Measurements from ENCODE around the gene SSTR5. TPM values are rescaled to one million over a fixed set of nuclear protein-coding genes. Genes with fewer than 3 reads are reported as not detected.

The SSTR5 gene
- total and polyA plus RNA-seq, 4 donors = 0.23 TPM; not detected in 3

DNA sequence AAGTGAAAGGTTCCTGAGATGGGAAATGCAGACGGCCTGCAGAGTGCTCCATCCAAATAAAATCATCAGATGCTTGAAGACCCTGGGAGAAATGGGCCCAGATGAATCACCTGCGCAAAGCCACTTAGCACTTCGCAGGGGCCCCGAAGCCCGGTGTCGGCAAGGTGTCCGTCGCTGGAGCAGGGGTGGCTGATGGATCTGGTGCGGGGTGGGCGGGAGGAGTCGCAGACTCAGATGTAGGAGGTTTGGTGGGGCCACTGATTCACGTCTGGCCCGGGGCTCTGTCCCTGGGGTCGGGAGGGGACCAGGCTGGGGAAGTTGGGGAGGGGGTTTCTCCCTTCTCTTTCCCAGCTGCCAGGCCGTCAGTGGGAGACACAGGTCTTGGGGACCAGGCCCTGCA is 21.6 kb upstream of the SSTR5 start:
- DNase-seq = no peak
- 70 to 82% methylated on average over 15 of the region's 15 CpGs for WGBS, 2 donors

DNA sequence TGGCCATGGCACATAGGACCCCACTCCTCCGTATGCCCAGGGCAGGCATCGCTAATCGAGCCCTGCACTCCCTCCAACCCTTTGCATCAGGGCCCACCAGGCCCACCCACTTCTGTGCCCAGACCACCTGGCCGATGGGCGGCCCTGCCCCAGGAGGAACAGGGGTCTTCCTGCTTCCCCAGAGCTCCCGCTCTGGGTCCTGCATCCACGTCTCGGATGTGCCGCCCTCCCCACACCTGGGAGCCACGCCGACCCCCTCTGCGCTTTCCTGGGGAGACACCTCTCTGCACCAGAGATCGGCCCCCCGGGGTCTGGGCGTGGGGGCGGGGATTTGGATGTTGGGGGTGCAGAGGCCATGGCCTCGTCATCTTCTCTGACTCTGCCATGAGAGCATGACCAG is 21.1 kb upstream of the SSTR5 start:
- no peak overlapping the region for H3K27ac ChIP-seq (ENCODE audit: low read depth in 1 of 2, low read length in 1 of 2)
- H3K9me3 ChIP-seq (ENCODE audit: control insufficient read depth in 4 of 4, insufficient read depth in 3 of 4, low read length in 3 of 4) = peaks cover 0 to 8% (median 1%) of the 10 kb centered on the region in 4 donors
- TF ChIP-seq CTCF (IDR thresholded peaks at IDR 0.05; ENCODE audit: control extremely low read depth, extremely low read depth) = no peak
- H3K9ac ChIP-seq (ENCODE audit: insufficient read depth in 1 of 2, low read length in 2 of 2) = no peak overlapping the region
- 91 to 94% methylated on average over 17 of the region's 17 CpGs for WGBS, 2 donors
- no peaks in the 10 kb centered on the region for H3K36me3 ChIP-seq (ENCODE audit: control insufficient read depth in 4 of 4, insufficient read depth in 4 of 4, low read length in 4 of 4)
- no peak overlapping the region for H3K4me3 ChIP-seq
- peaks cover 0 to 2% (median 0%) of the 10 kb centered on the region in 5 donors for H3K4me1 ChIP-seq (ENCODE audit: control insufficient read depth in 5 of 5, insufficient read depth in 5 of 5, low read length in 5 of 5)
- peaks cover 0 to 16% (median 0%) of the 10 kb centered on the region in 3 donors for H3K27me3 ChIP-seq (ENCODE audit: control insufficient read depth in 3 of 3, insufficient read depth in 3 of 3, low read length in 2 of 3)
- DNase-seq = no peak
- ATAC-seq (ENCODE audit: insufficient read depth, low FRiP score) = no peak

More for the DNA sequence above, 21.6 kb upstream of the SSTR5 start:
- peaks cover 0 to 18% (median 0%) of the 10 kb centered on the region in 3 donors for H3K27me3 ChIP-seq (ENCODE audit: control insufficient read depth in 3 of 3, insufficient read depth in 3 of 3, low read length in 2 of 3)
- H3K9me3 ChIP-seq (ENCODE audit: control insufficient read depth in 4 of 4, insufficient read depth in 3 of 4, low read length in 3 of 4) = peaks cover 0 to 4% (median 0%) of the 10 kb centered on the region in 4 donors
- no peak for ATAC-seq (ENCODE audit: insufficient read depth, low FRiP score)
- no peak overlapping the region for H3K27ac ChIP-seq (ENCODE audit: low read depth in 1 of 2, low read length in 1 of 2)
- H3K4me3 ChIP-seq = no peak overlapping the region
- peaks cover 0 to 2% (median 0%) of the 10 kb centered on the region in 5 donors for H3K4me1 ChIP-seq (ENCODE audit: control insufficient read depth in 5 of 5, insufficient read depth in 5 of 5, low read length in 5 of 5)
- TF ChIP-seq CTCF (IDR thresholded peaks at IDR 0.05; ENCODE audit: control extremely low read depth, extremely low read depth) = no peak
- no peak overlapping the region for H3K9ac ChIP-seq (ENCODE audit: insufficient read depth in 1 of 2, low read length in 2 of 2)
- no peaks in the 10 kb centered on the region for H3K36me3 ChIP-seq (ENCODE audit: control insufficient read depth in 4 of 4, insufficient read depth in 4 of 4, low read length in 4 of 4)

DNA sequence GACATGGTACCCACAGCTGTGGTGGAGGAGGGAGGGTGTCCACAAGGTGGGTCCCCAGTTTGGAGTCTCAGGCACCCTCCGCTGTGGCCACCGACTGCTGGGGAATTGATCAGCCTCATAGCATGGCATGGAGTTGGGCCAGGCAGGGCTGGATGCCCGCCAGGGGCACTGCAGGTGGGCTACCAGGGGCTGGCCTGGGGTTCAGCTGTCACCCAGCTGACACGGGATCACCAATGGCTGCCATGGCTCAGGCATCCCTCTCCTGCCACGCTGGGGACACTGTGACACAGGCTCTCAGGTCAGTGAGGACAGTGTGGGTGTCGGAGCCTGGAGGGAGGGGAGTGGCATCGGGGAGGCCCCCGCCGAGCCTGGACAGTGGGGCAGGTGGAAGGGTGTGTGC is 19.8 kb upstream of the SSTR5 start:
- ATAC-seq (ENCODE audit: insufficient read depth, low FRiP score) (no peak), DNase-seq (no peak)
- no peak overlapping the region for H3K27ac ChIP-seq (ENCODE audit: low read depth in 1 of 2, low read length in 1 of 2)
- 83 to 86% methylated on average over 9 of the region's 9 CpGs for WGBS, 2 donors
- peaks cover 0 to 12% (median 1%) of the 10 kb centered on the region in 4 donors for H3K9me3 ChIP-seq (ENCODE audit: control insufficient read depth in 4 of 4, insufficient read depth in 3 of 4, low read length in 3 of 4)
- no peak overlapping the region for H3K9ac ChIP-seq (ENCODE audit: insufficient read depth in 1 of 2, low read length in 2 of 2)
- H3K27me3 ChIP-seq (ENCODE audit: control insufficient read depth in 3 of 3, insufficient read depth in 3 of 3, low read length in 2 of 3) = peaks cover 0 to 10% (median 0%) of the 10 kb centered on the region in 3 donors
- no peak for TF ChIP-seq CTCF (IDR thresholded peaks at IDR 0.05; ENCODE audit: control extremely low read depth, extremely low read depth)
- no peaks in the 10 kb centered on the region for H3K36me3 ChIP-seq (ENCODE audit: control insufficient read depth in 4 of 4, insufficient read depth in 4 of 4, low read length in 4 of 4)
- peaks cover 0 to 2% (median 0%) of the 10 kb centered on the region in 5 donors for H3K4me1 ChIP-seq (ENCODE audit: control insufficient read depth in 5 of 5, insufficient read depth in 5 of 5, low read length in 5 of 5)
- no peak overlapping the region for H3K4me3 ChIP-seq

DNA sequence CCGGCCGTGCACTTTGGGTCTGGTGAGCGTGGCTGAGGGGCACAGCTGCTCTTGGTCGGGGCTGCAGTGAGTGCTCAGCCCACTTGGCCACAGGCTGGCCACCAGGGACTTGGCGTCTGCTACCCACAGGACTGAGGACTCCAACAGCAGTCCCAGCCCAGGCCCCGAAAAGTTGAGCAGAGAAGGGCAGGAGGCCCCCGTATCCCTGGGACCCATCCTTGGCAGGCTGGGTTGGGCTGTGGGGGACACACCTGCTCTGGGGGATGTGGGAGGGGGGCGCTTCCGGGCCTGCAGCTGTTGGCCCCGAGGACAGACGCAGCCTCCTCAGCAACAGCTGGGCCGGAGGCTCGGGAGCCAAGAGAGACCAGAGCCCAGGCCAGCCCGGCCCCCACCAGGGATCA is 19.4 kb upstream of the SSTR5 start:
- no peak overlapping the region for H3K27ac ChIP-seq (ENCODE audit: low read depth in 1 of 2, low read length in 1 of 2)
- no peak overlapping the region for H3K9ac ChIP-seq (ENCODE audit: insufficient read depth in 1 of 2, low read length in 2 of 2)
- H3K4me3 ChIP-seq = no peak overlapping the region
- H3K27me3 ChIP-seq (ENCODE audit: control insufficient read depth in 3 of 3, insufficient read depth in 3 of 3, low read length in 2 of 3) = peaks cover 0 to 10% (median 0%) of the 10 kb centered on the region in 3 donors
- H3K4me1 ChIP-seq (ENCODE audit: control insufficient read depth in 5 of 5, insufficient read depth in 5 of 5, low read length in 5 of 5) = peaks cover 0 to 2% (median 0%) of the 10 kb centered on the region in 5 donors
- no peaks in the 10 kb centered on the region for H3K36me3 ChIP-seq (ENCODE audit: control insufficient read depth in 4 of 4, insufficient read depth in 4 of 4, low read length in 4 of 4)
- 69 to 82% methylated on average over 14 of the region's 14 CpGs for WGBS, 2 donors
- peaks cover 0 to 12% (median 1%) of the 10 kb centered on the region in 4 donors for H3K9me3 ChIP-seq (ENCODE audit: control insufficient read depth in 4 of 4, insufficient read depth in 3 of 4, low read length in 3 of 4)
- TF ChIP-seq CTCF (IDR thresholded peaks at IDR 0.05; ENCODE audit: control extremely low read depth, extremely low read depth) = no peak
- DNase-seq = no peak
- no peak for ATAC-seq (ENCODE audit: insufficient read depth, low FRiP score)

Measured in lung (tissue), 12 donors.